IMR-90 (cell line): ENCODE data around the gene HSBP1L1. TPM values are rescaled to one million over a fixed set of nuclear protein-coding genes. Genes with fewer than 3 reads are reported as not detected.
A peak's percentile ranks its signal among the peaks of the same experiment; 100 is the strongest.

Experiments
- ATAC-seq: fragments of 200-7000 bp; cut with Tn5 transposase; 2 replicates; pipeline ENCODE4 v1.9.1; 2020; ENCODE audit warnings: low read depth, mild to moderate bottlenecking, moderate library complexity
- BruUV-seq: library from RNA; stranded (reverse); fragments of 400-500 nt; replicated peaks from 2 replicates; lab custom pipeline; 2021; lab: Mats Ljungman, UMichigan
- CTCF ChIA-PET: fragments of 300-600 bp; formaldehyde crosslinking; extraction: SDS; loops from one replicate; lab custom pipeline; 2021; ENCODE audit warnings: antibody characterized with exemption; lab: Yijun Ruan, JAX
- POLR2A ChIA-PET: fragments of 300-600 bp; sonication (Branson Sonifier 250); formaldehyde crosslinking; loops from one replicate; lab custom pipeline; 2022; ENCODE audit warnings: antibody characterized with exemption; ENCODE audit not compliant: unreplicated experiment; lab: Charles Lee
- DNase-seq: peaks from one replicate; pipeline ENCODE4 v3.0.0; 2013
- H2AFZ ChIP-seq: replicated peaks from 2 replicates; pipeline ENCODE3; 2013; ENCODE audit warnings: low read length, mild to moderate bottlenecking; ENCODE audit not compliant: poor library complexity
- H2AK5ac ChIP-seq: 2 replicates; pipeline ENCODE4 v1.6.1; 2013; ENCODE audit warnings: low read depth, low read length, inconsistent platforms
- H2AK9ac ChIP-seq: replicated peaks from 2 replicates; pipeline ENCODE3; 2013; ENCODE audit warnings: mild to moderate bottlenecking, low read depth, low read length, moderate library complexity; ENCODE audit not compliant: poor library complexity
- H2BK120ac ChIP-seq: 2 replicates; pipeline ENCODE4 v1.6.1; 2013; ENCODE audit warnings: low read depth, low read length, inconsistent platforms
- H2BK15ac ChIP-seq: 3 replicates; pipeline ENCODE4 v1.6.1; 2013; ENCODE audit warnings: low read depth, low read length, inconsistent platforms
- H2BK20ac ChIP-seq: 2 replicates; pipeline ENCODE4 v1.6.1; 2013; ENCODE audit warnings: low read depth, mild to moderate bottlenecking, inconsistent platforms, low read length, moderate library complexity
- H2BK5ac ChIP-seq: 2 replicates; pipeline ENCODE4 v1.6.1; 2013; ENCODE audit warnings: mild to moderate bottlenecking, low read depth, low read length, inconsistent platforms; ENCODE audit not compliant: poor library complexity, severe bottlenecking
- H3K14ac ChIP-seq: replicated peaks from 2 replicates; pipeline ENCODE4 v1.6.1; 2013; ENCODE audit warnings: low read depth, low read length, inconsistent platforms
- H3K18ac ChIP-seq: 2 replicates; pipeline ENCODE4 v1.6.1; 2013; ENCODE audit warnings: low read depth, low read length, control low read depth
- H3K23ac ChIP-seq: 2 replicates; pipeline ENCODE4 v1.6.1; 2013; ENCODE audit warnings: low read depth, low read length, inconsistent platforms
- H3K27ac ChIP-seq: 2 replicates; pipeline ENCODE4 v1.5.1; 2013; ENCODE audit warnings: mild to moderate bottlenecking, control low read depth, low read length; ENCODE audit not compliant: insufficient read depth
- H3K27me3 ChIP-seq: 2 replicates; pipeline ENCODE4 v1.6.1; 2013; ENCODE audit warnings: low read length; ENCODE audit not compliant: control insufficient read depth, insufficient read depth
- H3K36me3 ChIP-seq: 2 replicates; pipeline ENCODE4 v1.6.1; 2013; ENCODE audit warnings: low read length, mixed read lengths; ENCODE audit not compliant: control insufficient read depth, insufficient read depth
- H3K4ac ChIP-seq: 2 replicates; pipeline ENCODE4 v1.6.1; 2013; ENCODE audit warnings: low read depth, low read length, inconsistent platforms
- H3K4me1 ChIP-seq: 2 replicates; pipeline ENCODE4 v1.6.1; 2013; ENCODE audit warnings: low read length, mixed read lengths; ENCODE audit not compliant: control insufficient read depth, insufficient read depth
- H3K4me2 ChIP-seq: 2 replicates; pipeline ENCODE4 v1.6.1; 2013; ENCODE audit warnings: low read depth, mild to moderate bottlenecking, control low read depth, low read length, moderate library complexity
- H3K4me3 ChIP-seq: 2 replicates; pipeline ENCODE4 v1.5.1; 2013; ENCODE audit warnings: low read depth, mild to moderate bottlenecking, control low read depth, low read length, moderate library complexity; ENCODE audit not compliant: insufficient read depth
- H3K56ac ChIP-seq: 2 replicates; pipeline ENCODE4 v1.6.1; 2013; ENCODE audit warnings: low read length, inconsistent platforms; ENCODE audit not compliant: insufficient read depth; ENCODE audit errors: extremely low read depth
- H3K79me1 ChIP-seq, 2 experiments: 2 replicates each; pipeline ENCODE4 v1.6.1; 2013; ENCODE audit warnings: low read length in 2 of 2, inconsistent platforms in 1 of 2, low read depth in 1 of 2
- H3K9ac ChIP-seq: 2 replicates; pipeline ENCODE4 v1.6.1; 2013; ENCODE audit warnings: low read depth, low read length, control low read depth
- H3K9me1 ChIP-seq: 2 replicates; pipeline ENCODE4 v1.6.1; 2013; ENCODE audit warnings: low read length, inconsistent platforms; ENCODE audit not compliant: insufficient read depth
- H3K9me3 ChIP-seq: 2 replicates; pipeline ENCODE4 v1.6.1; 2013; ENCODE audit warnings: low read length; ENCODE audit not compliant: control insufficient read depth, insufficient read depth
- H4K20me1 ChIP-seq: 2 replicates; pipeline ENCODE4 v1.6.1; 2013; ENCODE audit warnings: low read length, inconsistent platforms; ENCODE audit not compliant: insufficient read depth
- H4K5ac ChIP-seq: 2 replicates; pipeline ENCODE4 v1.6.1; 2013; ENCODE audit warnings: mild to moderate bottlenecking, low read depth, low read length, control low read depth
- H4K8ac ChIP-seq, 2 experiments: 2 replicates each; pipeline ENCODE4 v1.6.1; 2013; ENCODE audit warnings: low read depth in 2 of 2, low read length in 2 of 2, control low read depth in 1 of 2, inconsistent platforms in 1 of 2
- H4K91ac ChIP-seq: 2 replicates; pipeline ENCODE4 v1.6.1; 2013; ENCODE audit warnings: low read depth, low read length, inconsistent platforms; ENCODE audit not compliant: insufficient read depth
- CHD1 ChIP-seq: IDR thresholded peaks from 2 replicates; pipeline ENCODE4 v1.6.1; 2012; ENCODE audit warnings: low read depth, low read length, improper control_type of control experiment
- ELK1 ChIP-seq: fragments of 150-350 bp; IDR thresholded peaks from 2 replicates; pipeline ENCODE4 v1.6.1; 2016; ENCODE audit warnings: low read depth, mild to moderate bottlenecking, low read length, moderate library complexity, borderline replicate concordance
- FOS ChIP-seq: fragments of 150-350 bp; IDR thresholded peaks from 2 replicates; pipeline ENCODE4 v1.6.1; 2016; ENCODE audit warnings: low read depth, low read length
- MAFK ChIP-seq: IDR thresholded peaks from 2 replicates; pipeline ENCODE4 v1.6.1; 2012; ENCODE audit warnings: low read depth, low read length, improper control_type of control experiment
- MAZ ChIP-seq: IDR thresholded peaks from 2 replicates; pipeline ENCODE4 v1.6.1; 2012; ENCODE audit warnings: low read depth, mild to moderate bottlenecking, low read length, improper control_type of control experiment, moderate library complexity, borderline replicate concordance
- MXI1 ChIP-seq: IDR thresholded peaks from 2 replicates; pipeline ENCODE4 v1.6.1; 2012; ENCODE audit warnings: low read depth, mild to moderate bottlenecking, low read length, moderate library complexity, borderline replicate concordance
- POLR2A ChIP-seq: IDR thresholded peaks from 2 replicates; pipeline ENCODE4 v1.6.1; 2012; ENCODE audit warnings: mild to moderate bottlenecking, low read depth, low read length
- RFX5 ChIP-seq: IDR thresholded peaks from 2 replicates; pipeline ENCODE4 v1.8.0; 2012; ENCODE audit warnings: low read depth, mild to moderate bottlenecking, low read length, moderate library complexity
- WGBS, 2 experiments: methylation state at CpG; one replicate each; pipeline versions ENCODE4 v1.1.5 to v1.1.7; 2013; ENCODE audit warnings: missing lambda C conversion rate in 2 of 2; ENCODE audit not compliant: insufficient read length in 1 of 2; ENCODE audit errors: extremely low coverage in 2 of 2; 5-methylcytosine and 5-hydroxymethylcytosine counted together
- dilution Hi-C: fragments of 300-500 bp; cut with HindIII; formaldehyde crosslinking; loops from one replicate; pipeline ENCODE4 v1.14.3; 2018; ENCODE audit warnings: low sequenced_read_pairs; ENCODE audit not compliant: unreplicated experiment
- in situ Hi-C: fragments of 300-500 bp; cut with MboI; formaldehyde crosslinking; loops from 3 replicates; pipeline ENCODE4 v1.14.3; 2019; ENCODE audit warnings: low sequenced_read_pairs, inconsistent platforms, mixed read lengths
- intact Hi-C: fragments of 100-400 bp; cut with micrococcal nuclease; formaldehyde crosslinking; loops from 2 replicates; pipeline ENCODE4 v1.10.0; 2022
- polyA plus RNA-seq, 3 experiments: library from polyadenylated mRNA; depleted of rRNA; stranded (reverse); fragments of >200 nt; gene quantifications; 2 replicates each; pipeline ENCODE4 v1.2.3, GENCODE V29; 2012; ENCODE audit warnings: low replicate concordance in 1 of 3
- total RNA-seq: library from RNA; depleted of rRNA; stranded (reverse); fragments of >200 nt; gene quantifications from 2 replicates; pipeline ENCODE4 v1.2.3, GENCODE V29; 2012

The HSBP1L1 gene
- total and polyA plus RNA-seq, 2 of the 4 experiments (the other 2 are of a cell fraction) = 8.6 to 18.0 TPM

DNA sequence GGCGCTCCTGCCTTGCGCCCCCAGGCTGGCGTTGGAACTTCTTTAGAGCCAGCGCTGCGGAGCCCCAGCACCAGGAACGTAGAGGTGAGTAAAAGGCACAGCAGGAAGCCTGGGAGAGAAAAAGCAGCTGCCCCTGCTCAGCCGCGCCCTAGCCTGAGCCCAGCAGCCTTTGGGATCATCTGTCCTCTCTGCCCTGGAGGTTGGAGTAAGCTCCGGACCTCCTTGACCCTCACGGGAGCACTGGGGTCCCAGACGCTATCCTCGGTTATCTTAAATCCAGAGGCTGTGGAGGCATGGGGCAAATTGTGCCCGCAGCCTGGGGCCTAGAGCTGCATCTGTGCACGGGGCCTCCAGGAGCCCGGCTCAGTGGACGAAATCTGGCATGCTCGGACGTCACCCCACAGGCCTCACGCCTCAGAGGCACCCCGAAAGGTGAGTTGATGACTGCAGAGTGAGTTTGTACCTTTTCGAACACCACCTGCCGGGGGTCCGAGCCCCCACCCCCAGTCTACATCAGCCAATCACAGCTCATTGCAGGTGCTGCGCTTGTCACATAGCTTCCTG lies 11.4 kb upstream of the HSBP1L1 start:
- Histone ChIP-seq H4K20me1 (peaks cover 25% of the 10 kb centered on the region), H3K56ac (no peak overlapping the region), H3K18ac (no peak overlapping the region), H3K4me1 (peaks cover 8% of the 10 kb centered on the region), H3K4ac (peak overlapping the region; percentile 32), H2BK5ac (no peak overlapping the region), H2BK120ac (no peak overlapping the region), H3K4me2 (peak overlapping the region; percentile 94; the same call in 1 of the 2 replicates), H4K5ac (no peak overlapping the region), H3K36me3 (peaks cover 15% of the 10 kb centered on the region), H3K4me3 (peak overlapping the region; percentile 59; the same call in 1 of the 2 replicates), H4K8ac (no peak overlapping the region; a peak in 1 of 4 replicates), H3K27me3 (no peaks in the 10 kb centered on the region), H2AK5ac (0 out of 2 replicates have a peak overlapping the region, but pooled peaks have one; percentile 48), H3K23ac (peak overlapping the region; percentile 44; the same call in 1 of the 2 replicates), H3K27ac (no peak overlapping the region), H3K79me1 (peaks cover 20 to 41% of the 10 kb centered on the region in 2 experiments), H2BK15ac (no peak overlapping the region), H3K14ac (no peak overlapping the region), H2BK20ac (no peak overlapping the region), H3K9ac (peak overlapping the region; percentile 77; the same call in 1 of the 2 replicates), H3K9me3 (no peaks in the 10 kb centered on the region), H4K91ac (no peak overlapping the region), H2AFZ (peak overlapping the region; percentile 66), H2AK9ac (peak overlapping the region; percentile 66), H3K9me1 (peaks cover 14% of the 10 kb centered on the region)
- intact Hi-C loops = loop anchor here (5.0 kb wide), 1 partner anchor 156 kb away; the partner anchor contains the start of gene KCNG2
- CTCF ChIA-PET = no interaction called here
- dilution Hi-C loops = no loop called here
- no TSS peak for BruUV-seq
- in situ Hi-C loops = no loop called here
- 73% methylated on average over 8 of the region's 24 CpGs; no CpG with 5 or more reads in 1 of the 2 experiments for WGBS, 2 experiments
- DNase-seq (no peak), ATAC-seq (no peak)
- POLR2A ChIA-PET = no interaction called here
- TF ChIP-seq FOS (no peak), ELK1 (no peak), MAZ (no peak), POLR2A (no peak), MAFK (no peak), MXI1 (no peak), CHD1 (no peak), RFX5 (no peak)
